DMS79 treated with DMSO at 0.1 percent for 48 hours (cell line): Measurements from ENCODE around the gene ATP8B4.
A peak's percentile ranks its signal among the peaks of the same experiment; 100 is the strongest.

Source experiments
- DNase-seq: peaks from one replicate; lab custom pipeline; 2025; lab: John Stamatoyannopoulos, UW

Gene ATP8B4

GRCh38 chr15:50064673-50065072, 54.4 kb downstream of the ATP8B4 start:
- no peak for DNase-seq

DNA sequence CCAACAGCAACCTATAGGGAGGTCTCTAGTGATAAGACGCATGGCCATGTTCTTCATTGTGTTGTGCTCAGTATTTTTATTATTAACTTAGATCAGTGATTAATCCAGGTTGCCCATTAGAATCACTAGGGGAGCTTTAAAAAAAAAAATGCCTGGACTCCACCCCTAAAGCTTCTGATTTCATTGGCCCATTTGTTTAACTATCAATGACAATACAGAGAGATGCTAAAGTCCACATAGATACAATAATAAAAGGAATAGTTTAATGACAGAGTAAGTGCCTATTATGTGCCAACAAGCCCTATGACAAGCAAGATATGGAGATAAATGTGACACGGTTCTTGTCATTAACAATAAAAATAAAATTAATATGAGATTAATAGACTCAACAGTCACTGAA, 55.8 kb downstream of the ATP8B4 start:
- no peak for DNase-seq

DNA sequence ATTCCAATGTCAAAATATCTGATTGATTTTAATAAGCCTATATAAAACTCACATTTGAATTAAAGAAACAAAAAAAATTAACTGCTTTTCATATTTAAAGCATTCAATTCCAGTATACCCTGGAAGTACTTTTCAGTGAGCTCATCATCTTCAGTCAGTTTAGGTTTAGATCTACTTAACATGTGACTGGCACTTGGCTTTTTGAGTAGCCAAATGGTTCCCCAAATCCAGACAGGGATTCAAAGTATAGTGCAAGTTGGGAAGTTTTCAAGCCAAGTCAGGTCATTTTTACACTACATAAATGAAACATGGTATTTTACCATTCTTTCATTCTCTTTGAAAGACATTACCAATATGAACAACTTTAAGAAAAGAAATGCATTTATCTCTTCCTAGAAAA, 57.5 kb downstream of the ATP8B4 start:
- no peak for DNase-seq

DNA sequence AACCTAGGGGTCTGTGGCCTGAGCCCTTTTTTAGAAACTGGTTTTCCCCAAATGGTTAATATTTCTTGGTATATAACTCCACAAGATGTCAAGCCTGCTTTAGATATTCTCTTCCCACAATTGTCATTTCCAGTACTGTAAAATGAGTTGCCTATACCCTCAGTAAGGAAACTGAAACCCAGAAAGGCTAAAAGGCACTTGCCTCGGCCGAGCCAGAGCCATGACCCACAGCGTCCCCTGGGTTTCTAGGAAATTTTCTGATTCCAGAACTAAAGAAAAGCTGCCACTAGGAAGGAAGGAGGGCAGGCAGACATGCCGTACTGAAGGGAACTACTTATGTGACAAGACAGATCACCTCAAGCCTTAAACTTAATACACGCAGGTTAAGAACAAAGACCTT, 59.1 kb downstream of the ATP8B4 start:
- DNase-seq = no peak

DNA sequence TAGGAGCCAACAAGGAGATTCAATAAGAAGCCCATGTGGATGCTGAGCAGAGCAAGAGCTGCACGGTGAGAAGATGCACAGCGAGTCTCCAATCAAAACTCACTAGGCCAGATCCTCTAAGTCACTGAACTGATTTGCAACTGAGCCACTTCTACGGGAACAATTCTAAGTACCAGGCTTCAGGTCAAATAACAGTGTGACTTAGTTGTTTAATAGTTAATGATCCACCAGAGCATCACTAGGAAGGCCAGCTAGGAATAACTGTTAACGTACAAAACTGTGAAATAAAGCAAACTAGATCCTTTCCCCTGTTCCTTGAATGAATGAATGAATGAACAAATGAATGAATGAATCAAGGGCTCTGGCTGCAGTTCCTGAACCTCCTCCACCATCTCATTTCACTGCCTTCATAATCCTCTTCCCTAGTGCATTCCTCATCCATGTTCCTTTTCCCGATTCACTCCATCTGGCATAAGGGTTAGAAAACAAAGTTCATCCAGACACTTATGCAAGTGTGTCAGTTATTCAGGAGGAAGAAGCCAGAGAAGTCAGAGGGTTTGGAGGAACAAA, 59.7 kb downstream of the ATP8B4 start:
- no peak for DNase-seq

DNA sequence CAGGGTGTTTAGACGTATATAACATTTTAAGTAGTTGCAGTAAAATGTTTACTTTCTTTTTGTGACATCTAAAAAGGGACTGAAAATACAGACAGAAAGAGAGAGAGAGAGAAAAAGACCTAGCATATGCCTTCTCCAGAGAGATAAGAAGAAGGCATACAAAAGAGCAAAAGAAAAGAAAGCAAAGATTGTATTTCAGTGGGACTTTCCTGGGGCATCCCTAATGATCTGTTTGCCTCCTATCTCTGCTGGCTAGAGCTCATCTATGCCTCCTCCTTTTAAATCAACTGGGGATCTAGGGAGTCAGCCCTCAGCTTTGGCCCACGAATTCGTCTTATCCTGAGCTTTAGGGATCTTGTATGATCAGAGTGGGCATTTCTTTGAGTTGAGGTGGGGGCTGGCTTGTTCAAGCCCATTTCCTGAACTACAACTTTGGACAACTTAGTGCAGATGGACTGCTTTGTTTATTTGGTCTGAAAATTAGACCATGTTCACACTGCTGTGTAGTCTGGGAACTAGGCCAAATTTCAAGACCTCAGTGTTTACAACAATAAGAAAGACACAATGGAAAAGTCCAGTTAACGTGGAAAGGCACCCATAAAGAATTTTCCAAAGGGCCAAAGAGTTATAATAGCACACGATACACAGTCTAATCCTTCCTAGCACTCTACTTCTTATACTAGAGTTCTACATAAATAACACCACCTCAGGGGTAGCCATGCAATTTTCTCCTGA, 61.0 kb downstream of the ATP8B4 start:
- DNase-seq = peak; percentile 47

DNA sequence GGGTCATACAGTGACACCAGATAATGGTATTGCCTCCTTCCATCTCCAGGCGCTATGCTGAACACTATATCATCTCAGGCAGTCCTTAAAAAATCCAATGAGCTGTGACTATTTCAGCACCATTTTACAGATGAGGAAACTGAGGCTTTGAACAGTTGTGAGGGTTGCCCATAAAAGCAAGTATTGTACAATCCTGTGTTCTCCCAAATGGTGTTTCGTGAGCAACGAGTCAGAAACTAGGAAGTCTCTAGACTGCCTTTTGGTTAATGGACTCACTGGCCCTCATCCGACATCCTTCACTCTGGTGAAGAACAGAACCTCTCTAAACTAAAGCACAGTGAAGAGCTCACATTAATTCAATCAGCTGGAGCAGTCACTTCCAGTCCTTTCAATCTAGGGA, 61.8 kb downstream of the ATP8B4 start:
- DNase-seq = no peak

GRCh38 chr15:50055750-50056157, 63.3 kb downstream of the ATP8B4 start:
- no peak for DNase-seq

- no peak for DNase-seq
Observed at GRCh38 chr15:50055332-50055731, 63.7 kb downstream of the ATP8B4 start.

GRCh38 chr15:50053055-50053856, 65.8 kb downstream of the ATP8B4 start:
- DNase-seq = no peak

DNA sequence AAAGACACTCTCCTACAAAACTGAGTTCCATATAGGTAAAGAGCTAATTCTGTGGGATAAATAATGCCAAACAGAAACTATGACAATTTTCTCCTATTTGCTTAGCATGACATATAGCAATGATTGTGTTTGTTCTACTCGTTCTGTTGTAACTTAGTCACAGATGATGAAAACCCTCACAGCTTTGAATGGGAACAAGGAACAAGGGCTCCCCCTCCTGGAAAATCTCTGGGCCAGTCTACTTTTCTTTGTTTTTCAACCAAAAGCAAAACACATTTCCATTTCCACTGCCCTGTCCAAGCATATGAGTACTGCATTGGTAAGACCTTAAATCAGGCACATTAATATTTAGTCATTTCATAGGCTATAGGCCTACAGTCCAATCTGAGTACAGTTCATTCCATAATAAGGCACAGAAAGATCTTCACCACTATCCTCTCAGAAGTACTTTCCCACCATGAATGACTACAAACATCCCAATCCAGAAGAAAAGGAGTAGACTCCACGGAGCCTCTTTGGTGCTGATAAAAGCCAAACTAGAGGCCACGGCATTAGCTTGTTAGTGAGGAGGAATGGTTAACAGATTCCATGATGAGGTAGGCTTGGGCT, 67.1 kb downstream of the ATP8B4 start:
- DNase-seq = no peak

GRCh38 chr15:50050986-50051743, 67.9 kb downstream of the ATP8B4 start:
- no peak for DNase-seq

DNA sequence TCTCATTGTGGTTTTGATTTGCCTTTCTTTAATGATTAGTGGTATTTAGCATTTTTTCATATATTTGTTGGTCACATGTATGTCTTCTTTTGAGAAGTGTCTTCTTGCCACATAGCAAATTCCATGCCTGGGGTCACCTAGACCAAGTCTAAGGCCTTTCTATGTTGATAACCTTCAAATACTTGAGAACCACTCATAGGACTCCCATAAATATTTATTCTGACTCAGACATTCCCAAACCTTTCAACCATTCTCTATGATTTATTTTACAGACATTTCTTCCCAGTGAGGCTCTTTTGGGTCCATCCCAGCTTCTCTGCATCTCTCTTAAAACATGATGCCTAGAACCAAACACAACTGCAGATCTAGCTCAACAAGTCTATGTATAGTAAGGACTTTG, 69.2 kb downstream of the ATP8B4 start:
- DNase-seq = no peak

DNA sequence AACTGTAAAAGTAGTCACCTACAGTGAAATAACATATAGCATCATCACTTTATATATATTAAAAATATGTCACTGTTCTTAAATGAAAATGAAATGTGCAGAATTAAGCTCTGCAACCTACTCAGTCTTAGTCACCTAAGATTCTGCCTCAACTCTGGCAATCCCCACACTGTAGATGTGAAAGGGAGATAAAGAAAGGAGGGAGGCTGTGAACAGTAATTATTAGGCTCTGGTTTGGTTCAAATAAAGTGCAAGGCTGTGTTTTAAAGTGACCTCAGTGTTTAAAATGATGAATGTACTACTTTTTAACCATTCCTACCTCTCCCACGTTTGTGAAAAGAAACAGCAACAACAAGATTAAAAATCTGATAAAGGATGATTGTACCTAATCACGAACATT, 72.2 kb downstream of the ATP8B4 start:
- no peak for DNase-seq

GRCh38 chr15:50046159-50046558, 72.9 kb downstream of the ATP8B4 start:
- DNase-seq = no peak

DNA sequence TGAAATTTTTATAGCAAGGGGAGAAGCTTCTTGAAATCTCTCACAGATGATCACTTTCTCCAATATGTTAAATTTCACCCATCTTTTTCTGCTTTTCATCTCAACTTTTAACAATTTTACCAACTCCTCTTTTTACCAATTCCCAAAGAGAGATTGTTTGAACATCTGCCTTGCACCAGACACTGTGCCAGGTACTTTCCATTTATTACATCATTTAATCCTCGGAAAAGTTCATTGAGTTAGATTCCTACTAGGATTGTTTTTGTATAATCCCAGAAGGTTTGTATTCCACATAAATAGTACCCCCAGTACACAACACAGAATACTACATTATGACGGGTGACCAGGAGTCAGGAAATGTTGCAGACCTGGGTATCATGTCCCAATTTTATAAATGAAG, 74.1 kb downstream of the ATP8B4 start:
- no peak for DNase-seq

DNA sequence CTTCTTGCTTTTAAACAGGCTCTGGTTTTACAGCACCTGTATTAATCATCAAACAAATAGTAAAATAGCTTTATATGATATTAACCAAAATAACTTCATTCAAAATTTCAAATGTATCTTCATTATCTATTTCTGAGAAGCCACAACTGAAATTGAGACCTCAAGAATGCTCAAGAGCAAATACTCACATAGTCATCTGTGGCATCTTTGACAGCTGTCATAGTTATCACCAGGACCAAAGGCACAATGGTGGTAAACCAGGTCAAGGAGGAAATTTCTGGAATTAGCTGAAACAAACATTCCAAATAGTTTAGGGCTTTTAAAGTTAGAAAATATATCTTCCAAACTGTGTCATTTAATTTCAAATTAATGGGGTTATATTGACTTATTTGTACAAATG, 74.6 kb downstream of the ATP8B4 start:
- DNase-seq = no peak

DNA sequence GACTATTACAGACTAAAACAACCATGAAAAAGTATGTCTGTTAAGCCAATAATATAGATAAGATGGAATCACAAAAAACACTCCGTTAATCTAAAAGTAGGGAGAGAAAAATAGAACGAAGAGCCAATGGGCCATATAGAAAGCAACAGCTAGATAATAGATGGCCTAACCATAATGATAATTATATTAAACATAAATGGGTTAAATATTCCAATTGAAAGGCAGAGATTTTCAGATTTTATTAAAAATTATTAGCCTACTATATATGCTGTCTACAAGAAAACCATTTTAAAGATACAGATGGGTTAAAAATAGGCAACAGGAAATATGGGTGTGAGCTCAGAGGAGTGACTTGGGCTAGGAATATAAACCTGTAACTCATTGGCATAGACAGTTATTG, 76.3 kb downstream of the ATP8B4 start:
- no peak for DNase-seq

GRCh38 chr15:50030456-50030855, 88.6 kb downstream of the ATP8B4 start:
- no peak for DNase-seq

- no peak for DNase-seq
Observed at GRCh38 chr15:50028326-50028725, 90.7 kb downstream of the ATP8B4 start.

DNA sequence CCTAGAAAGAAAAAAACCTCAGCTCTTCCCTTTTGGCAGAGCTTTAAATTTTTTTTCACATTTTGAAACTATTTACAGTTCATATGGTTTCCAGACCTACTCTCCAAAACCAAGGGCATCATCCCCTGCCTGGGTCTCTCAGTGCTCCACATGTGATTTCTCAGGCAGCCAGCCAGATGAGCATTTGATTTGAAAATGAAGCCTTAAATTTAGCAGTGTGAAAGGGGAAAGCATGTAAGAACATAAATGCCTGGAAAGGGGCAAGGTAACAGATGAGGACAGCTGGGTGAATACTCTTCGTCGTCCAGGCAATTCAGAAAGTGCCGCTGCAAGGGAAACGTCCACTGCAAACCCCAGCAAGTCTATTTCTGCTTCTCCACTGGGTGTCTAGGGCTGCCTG, 94.8 kb downstream of the ATP8B4 start:
- no peak for DNase-seq

GRCh38 chr15:50018491-50018890, 100.5 kb downstream of the ATP8B4 start:
- DNase-seq = no peak
